ENCODE measurements around the gene TMEM97.
"Not testable (repeated sequence)": the region's sequence is repeated elsewhere in the genome, so short reads cannot be mapped to it uniquely, and the experiment has no call there.

The TMEM97 gene

GRCh38 chr17:28333083-28333746, 14.2 kb downstream of the TMEM97 start:
- H3K27ac ChIP-seq = no peak overlapping the region

GRCh38 chr17:28334171-28334570, 15.2 kb downstream of the TMEM97 start:
- TF ChIP-seq ZFX (IDR thresholded peaks at IDR 0.05; ENCODE audit: borderline replicate concordance) = no peak
- no peak for TF ChIP-seq CTCF (IDR thresholded peaks at IDR 0.05)
- no peak overlapping the region for H3K27ac ChIP-seq

More at GRCh38 chr17:28333083-28333746, 14.2 kb downstream of the TMEM97 start:
- TF ChIP-seq ZFX (IDR thresholded peaks at IDR 0.05; ENCODE audit: borderline replicate concordance) (no peak), CTCF (IDR thresholded peaks at IDR 0.05) (no peak)

- H3K27ac ChIP-seq = peak overlapping the region; percentile 70
- no peak for TF ChIP-seq ZFX (IDR thresholded peaks at IDR 0.05; ENCODE audit: borderline replicate concordance)
- no peak for TF ChIP-seq CTCF (IDR thresholded peaks at IDR 0.05)
Measured at GRCh38 chr17:28334666-28335200, 15.7 kb downstream of the TMEM97 start.

- TF ChIP-seq CTCF (IDR thresholded peaks at IDR 0.05) = no peak
- TF ChIP-seq ZFX (IDR thresholded peaks at IDR 0.05; ENCODE audit: borderline replicate concordance) = no peak
- H3K27ac ChIP-seq = peak within 1 kb of the TSS; percentile 70
Measured at GRCh38 chr17:28335201-28335958, 16.4 kb downstream of the TMEM97 start, which contains the start of the genes IFT20 and TNFAIP1. TSS of gene IFT20 (minus strand) at chr17:28335472. CDS start at chr17:28331985, 3,487 bp downstream. TSS of gene TNFAIP1 (plus strand) at chr17:28335761. CDS start at chr17:28339522, 3,761 bp downstream.

GRCh38 chr17:28335959-28336871, 17.2 kb downstream of the TMEM97 start:
- peak overlapping the region; percentile 70 for H3K27ac ChIP-seq
- TF ChIP-seq ZFX (IDR thresholded peaks at IDR 0.05; ENCODE audit: borderline replicate concordance) (no peak), CTCF (IDR thresholded peaks at IDR 0.05) (no peak)

GRCh38 chr17:28338056-28338768, 19.2 kb downstream of the TMEM97 start:
- H3K27ac ChIP-seq = no peak overlapping the region
- TF ChIP-seq CTCF (IDR thresholded peaks at IDR 0.05) = no peak

- not testable (repeated sequence) for H3K27ac ChIP-seq
Measured at GRCh38 chr17:28338769-28339212, 19.8 kb downstream of the TMEM97 start.

All from 22Rv1 (cell line).